ENCODE data around the gene KIAA1755.

Gene KIAA1755

DNA sequence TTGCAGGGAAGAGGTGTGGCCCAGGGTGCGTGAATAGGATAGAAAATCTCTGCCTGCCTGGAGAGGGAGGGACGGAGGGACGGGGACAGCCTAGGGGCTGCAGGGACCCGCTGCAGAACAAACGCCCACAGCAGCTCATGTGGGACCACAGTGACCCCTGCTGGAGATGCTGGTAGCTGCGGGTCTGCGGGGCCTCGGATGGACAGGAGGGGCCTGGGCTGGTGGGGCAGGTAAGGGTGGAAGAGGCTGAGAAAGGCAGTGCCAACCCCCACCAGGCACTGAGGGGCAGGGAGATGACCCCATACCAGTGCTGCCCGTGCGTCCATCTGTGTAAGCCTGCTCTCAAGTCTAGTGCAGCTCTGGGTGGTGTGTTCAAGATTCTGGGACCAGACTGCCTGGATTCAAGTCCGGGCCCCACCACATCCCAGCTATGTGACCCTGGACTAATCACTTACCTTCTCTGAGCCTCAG is 39.4 kb downstream of the KIAA1755 start:
- DNase-seq, result peak in 36 of 56 donors; percentile 8 to 76 (median 35)

DNA sequence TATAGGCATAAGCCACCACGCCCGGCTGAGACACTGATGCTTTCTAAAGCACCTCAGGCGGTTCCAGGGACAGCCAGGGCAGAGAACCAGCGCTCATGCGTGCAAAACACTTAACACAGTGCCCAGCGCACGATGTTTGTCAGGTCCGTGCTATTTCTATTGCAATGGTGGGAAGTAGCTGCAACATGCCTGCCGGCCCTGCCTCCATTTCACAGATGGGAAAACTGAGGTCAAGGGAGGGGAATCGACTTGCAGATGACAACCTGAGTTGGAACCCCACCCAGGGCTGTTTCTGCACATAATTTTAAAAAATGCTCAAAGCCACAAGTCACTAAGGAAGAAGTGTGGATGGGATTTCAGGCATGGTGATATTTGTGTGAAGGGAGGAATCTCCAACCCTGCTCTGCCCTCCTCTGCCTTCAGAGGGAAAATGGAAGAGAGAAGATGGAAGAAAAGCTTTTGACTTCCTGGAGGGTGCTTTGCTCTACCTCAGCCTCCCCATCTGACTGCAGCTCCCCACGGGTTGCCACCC is 39.9 kb downstream of the KIAA1755 start:
- no peak for DNase-seq

DNA sequence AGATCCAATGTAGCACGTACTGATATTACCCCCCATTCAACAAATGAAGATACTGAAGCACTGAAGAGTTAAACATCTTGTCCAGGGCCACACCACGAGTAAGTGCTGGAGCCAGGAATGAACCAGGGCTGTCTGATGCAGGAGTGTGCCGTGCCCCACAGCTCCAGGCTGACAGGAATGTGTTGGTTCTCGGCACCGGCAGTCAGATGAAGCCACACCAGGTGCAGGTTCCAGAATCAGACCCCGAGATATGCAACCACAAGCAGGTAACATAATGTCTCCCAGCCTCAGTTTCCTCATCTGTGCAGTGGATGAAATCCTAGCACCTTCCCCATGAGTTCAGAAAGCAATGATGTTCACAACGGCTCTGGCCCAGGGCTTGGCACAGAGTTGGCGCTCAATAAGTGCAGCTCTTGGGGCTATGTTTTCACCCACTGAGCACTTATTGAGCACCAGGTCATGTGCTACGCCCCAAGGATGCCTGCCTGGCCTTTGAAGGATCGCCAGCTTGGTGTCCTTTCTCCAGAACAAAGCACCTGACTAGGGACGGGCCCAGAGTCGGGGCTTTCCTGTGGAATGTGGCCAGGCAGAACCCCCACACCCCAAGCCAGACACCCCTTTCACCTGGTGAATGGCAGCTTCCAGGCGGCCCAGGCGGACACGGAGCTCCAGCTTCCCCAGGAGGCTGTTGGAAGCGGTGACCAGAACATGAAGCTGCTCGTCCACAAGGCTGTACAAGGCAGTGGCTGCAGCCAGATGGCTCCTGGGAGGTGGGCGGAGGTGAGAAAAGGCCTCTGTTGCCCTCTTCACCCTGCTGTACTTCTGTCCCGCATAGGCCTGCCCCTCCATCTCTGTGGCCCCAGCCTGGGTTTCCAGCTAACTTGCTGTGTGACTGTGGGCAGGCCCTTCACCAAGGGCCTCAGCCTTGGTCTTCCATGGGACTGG is 41.3 kb downstream of the KIAA1755 start:
- no peak for DNase-seq

DNA sequence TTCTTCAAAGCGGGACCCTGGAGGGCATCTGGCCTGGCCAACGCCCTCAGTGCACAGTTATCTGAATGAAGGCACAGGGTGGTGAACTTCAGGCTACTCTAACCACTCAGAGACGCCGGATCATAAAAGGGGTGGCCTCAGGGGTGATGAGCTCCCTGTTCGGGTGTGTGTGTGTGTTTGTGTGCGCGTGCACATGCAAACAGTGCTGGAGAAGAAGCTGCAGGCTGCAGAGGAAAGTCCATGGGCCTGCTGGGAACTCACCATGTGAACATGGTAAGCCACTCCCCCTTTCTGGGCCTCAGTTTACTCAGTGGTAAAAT is 42.0 kb downstream of the KIAA1755 start:
- no peak for DNase-seq

DNA sequence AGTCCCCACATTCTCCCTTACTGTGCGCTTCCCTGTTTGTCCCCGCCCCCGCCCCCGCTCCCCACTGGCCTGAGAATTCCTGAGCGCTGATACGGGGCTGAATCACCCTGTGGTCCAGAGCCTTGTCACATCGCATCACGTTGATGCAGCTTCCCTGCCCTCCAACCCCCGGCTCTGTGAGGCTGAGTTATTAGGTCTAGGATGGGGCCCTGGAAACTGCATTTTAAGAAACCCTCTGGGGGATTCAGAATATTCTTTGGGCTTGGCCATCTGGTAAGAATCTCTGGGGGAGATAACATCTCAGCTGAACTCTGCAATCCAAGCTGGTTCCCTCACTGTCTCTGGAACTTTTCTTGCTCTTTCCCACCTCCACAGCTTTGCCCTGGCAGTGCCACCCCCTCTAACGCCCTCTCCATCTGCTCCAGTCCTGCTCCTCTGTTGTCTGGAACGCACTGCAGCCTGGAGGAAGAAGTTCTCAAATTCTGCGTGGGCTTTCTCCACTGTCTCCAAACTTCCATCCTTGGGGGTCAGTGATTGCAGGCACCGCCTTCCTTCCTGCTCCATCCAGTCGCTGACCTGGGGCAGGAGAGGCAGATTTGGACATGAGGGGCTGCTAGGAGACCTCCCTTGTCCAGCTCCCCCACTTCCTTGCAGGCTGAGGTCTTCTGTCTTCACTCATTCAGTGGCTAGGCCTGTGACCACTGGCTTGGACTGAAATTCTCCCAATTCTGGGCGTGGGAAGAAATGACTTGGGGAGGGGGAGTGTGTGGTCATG is 42.6 kb downstream of the KIAA1755 start:
- peak in 5 of 56 donors; percentile 19 to 36 (median 23) for DNase-seq

DNA sequence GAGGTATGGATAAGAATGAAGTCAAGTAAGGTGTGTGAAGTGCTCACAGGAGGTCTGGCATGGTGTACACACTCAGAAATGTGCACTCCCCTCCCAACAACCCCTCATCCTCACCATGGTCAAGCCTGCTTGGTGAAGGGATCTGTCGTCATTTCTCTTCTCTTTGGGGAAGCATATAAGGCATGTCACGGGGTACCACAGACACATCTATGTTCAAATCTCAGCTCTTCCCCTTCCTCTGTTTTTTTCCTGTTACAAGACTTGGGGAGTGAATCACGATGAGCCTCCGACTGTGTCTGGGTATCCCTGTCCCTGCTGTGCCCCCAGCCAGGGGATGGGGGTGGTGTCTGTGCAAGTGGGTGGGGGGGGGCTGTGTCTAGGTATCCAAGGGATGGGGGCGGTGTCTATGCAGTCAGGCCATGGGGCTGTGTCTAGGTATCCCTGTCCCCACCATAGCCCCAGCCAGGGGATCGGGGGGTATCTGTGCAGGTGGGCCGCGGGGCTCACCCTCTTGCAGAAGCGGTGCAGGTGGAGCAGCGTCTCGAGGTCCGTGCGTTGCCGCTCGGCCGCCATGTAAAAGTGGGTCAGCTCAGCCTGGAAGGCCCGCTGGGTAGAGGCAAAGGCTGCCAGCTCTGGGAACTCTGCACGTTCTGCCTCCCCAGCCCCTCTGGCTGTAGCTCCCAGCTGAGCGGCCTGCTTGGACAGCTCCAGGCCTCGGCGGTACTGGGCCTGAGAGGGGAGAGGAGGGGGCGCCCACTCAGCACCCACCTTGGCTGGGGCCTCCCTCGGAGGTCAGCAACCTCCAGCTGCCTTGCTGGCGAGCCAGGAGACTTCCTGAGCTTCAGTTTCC is 43.6 kb downstream of the KIAA1755 start:
- no peak for DNase-seq

DNA sequence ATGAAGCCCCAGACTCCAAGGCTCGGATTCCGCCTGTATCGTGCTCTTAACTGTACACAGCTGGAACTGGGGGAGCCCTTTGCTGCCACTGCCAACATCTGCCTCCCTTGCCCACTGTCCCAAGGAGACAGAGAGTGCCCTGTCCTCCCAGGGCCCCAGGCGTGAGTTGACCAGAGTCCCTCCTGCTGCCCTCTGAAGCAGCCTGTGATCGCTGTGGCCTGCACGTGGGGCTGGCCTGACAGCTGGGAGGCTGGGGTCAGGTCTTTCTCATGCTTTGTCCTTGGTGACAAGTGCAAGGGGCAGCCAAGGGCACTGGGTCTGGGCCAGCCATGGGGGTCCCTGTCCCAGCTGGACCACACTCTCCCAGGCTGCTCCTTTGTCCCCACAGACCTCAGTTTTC is 44.3 kb downstream of the KIAA1755 start:
- DNase-seq, result no peak

DNA sequence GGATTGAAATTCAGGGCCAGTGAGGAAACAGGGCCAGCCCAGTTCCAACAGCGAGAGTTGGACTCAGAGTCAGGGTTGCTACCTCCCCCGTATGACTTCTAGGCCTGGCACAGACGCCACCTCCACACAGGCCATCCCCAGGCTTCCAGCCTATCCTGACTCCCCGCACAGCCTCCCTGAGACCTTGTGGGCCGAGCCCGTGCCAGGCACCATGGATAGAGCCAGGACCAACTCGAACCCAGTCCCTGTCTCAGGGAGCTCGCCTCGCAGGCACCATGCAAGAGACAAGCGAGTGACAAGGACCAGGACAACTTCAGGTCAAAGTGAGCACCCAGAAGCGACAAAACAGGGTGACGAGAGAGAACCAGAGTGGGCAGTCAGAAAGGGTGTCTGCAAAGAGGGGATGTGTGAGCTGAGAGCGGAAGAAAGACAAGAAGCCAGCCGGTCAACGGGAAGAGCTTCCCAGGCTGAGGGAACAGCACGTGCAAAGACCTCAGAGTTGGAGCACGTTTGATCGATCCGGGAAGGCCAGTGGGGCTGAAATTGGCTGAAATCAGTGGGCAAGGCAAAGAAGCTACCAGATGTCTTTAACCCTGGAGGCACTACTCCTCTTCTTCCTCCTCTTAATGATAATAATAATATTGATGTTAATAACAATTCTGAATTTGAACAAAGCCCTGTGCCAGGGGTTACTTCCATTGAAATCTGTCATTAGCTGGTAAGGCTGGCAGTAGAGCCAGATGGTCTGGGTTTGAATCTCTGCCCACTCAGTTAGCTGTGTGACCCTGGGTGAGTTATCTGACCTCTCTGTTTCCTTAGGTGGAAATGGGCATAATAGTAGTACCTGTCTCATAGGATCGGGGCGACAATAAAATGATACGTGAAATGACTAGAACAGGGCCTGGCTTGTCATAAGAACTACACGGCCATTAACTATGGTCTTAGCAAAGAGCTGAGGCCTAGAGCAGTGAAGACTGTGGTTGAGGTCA is 45.0 kb downstream of the KIAA1755 start:
- DNase-seq, result no peak

DNA sequence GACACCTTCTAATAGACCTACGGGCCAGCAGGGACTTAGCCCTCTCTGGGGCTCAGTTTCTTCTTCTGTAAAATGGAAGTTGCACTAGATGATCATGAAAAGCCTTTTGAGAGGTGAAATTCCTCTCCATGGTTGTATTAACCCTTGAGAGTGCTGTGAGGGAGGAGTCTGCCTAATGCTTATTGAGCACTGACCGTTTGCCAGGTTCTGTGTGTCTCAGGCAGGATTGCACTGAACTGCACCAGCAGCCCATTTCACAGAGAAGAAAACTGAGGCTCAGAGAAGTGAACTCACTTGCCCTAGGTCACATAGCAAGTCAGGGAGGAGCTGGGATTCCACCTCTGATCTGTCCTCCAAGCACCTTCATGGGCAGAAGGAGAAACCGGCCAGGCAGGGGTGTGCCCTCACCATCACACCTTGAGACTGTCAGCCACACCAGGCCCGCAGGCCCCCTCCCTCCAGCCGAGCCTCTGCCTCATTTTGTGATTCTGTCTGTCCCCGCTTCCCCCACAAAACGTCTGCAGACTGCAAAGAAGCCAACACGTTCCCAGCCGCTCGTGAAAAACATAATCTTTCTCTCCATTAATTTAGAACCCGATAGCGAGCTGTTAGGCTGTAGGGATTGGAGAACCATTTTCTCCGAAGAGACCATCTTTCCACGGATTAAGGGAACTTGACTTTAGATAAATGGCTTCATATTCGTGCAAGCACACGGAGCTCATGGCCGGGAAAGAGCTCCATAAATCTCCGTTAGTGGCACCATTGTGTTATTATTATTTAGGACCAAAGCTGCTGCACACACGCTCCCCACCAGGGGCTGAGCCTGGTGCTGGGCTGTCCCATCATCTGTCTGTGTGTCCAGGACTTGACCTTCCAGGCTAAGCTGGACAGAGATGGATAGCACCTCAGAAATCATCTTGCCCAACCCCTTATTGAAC is 46.0 kb downstream of the KIAA1755 start:
- DNase-seq, result no peak

DNA sequence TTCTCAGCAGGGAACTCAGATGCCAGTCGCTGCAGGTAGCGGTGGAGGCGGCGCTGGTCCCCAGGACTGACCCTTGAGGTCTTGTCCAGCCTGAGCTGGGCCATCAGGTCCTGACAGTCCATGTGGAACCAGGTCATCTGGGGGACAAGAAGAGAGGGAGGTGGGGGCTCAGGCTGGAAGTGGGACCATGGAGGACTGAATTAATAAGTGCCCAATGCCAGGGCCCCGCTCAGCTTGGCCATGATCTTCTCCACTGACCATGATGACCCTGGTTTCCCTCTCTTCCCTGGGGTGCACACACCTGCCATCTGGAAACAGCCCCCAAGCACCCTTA is 47.0 kb downstream of the KIAA1755 start:
- no peak for DNase-seq

DNA sequence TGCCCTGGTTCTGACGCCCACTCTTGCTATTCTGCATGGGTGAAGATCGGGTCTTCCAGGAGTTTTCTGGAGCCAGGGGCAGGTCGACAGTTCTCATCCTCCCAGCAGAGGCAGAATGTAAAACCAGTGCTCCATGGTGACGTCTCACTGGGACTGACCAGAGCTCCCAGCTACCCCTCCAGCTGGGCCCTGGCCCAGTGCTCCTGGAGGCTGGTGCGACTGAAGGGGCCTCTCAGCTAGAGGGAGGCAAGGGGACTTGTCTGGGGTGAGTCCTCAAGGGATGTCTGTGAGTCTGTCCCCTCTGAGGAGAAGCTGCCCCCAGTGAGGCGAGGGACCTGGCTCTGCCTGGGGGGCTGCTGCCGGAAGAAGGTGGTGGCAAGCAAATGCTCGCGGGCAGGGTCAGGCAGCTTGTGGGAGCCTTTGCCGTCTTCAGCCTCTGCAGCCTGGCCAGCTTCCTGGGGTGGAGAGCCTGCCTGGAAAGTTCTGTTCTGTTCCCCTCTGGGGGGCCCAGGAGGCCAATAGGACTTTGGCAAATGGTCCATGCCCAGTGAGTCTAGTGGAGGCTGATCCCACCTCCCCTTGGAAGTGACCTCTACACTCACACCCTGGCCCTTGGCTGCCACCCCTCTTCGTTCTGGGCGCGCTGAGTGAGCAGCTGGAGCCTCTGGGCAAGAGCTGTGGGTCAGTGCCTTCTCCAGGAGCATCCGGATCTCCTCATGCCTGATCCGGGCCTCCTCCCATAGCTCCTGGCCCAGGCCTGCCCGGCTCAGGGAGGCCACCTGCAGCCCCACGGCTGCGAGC is 47.5 kb downstream of the KIAA1755 start:
- DNase-seq, result peak in 1 of 56 donors; percentile 17

DNA sequence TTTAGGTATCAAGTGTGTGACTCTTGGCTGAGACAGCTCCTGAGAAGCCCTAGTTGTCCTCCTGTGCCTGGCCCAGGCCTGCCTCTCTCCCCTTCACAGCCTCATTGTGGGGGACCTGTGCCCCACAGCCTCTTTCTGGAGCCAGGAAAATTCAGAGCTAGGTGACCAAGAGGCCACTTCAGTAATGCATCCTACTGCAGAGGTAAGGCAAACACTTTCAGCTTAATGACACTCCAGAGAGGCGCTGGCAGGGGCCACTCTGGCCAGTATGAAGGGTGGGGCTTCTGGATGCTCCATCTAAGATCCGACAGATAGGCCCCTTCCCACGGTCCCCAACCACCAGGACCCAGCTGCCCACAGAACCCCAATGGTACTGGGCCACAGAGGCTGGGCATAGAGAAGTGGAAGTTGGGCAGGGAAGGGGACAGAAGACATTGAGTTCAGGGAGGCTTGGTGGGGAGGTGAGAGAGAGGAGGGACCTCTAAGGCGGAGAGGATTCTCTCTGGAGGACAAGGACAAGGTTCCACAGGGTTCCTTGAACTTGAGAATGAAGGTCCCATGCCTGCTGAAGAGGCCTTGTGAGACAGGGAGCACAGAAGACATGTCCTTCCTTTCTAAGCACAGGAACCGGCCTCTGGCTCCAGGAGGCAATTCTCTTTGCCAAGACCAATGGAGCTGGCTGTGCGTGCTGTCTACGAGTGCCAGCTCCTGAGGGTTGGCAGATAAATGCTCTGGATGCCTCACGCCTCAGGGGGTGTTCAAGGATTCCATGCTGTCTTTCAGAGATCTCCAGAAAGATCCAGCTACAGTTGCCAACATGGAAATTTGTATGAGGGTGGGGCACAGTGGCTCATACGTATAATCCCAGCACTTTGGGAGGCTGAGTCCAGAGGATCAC is 49.1 kb downstream of the KIAA1755 start:
- DNase-seq, result peak in 10 of 56 donors; percentile 6 to 59 (median 22)

DNA sequence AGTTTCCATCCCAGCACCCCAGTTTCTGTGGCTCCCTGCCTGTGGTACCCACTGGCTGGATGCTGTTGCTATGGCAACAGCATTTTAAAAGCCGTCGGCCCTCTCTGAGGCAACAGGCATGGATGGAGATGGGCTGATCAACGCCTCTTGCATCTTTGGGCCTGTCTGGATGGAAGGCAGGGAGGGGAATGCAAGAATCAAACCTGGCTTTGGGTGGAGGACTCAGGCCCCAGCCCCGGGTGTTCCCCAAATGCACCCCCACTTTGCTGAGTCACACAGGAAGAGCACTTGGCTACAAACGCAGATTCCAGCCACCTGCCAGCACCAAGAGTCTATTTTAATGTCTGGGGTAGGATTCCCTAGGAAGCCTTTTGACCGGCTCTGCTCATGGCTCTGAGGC is 49.8 kb downstream of the KIAA1755 start:
- peak in 11 of 56 donors; percentile 19 to 51 (median 25) for DNase-seq

DNA sequence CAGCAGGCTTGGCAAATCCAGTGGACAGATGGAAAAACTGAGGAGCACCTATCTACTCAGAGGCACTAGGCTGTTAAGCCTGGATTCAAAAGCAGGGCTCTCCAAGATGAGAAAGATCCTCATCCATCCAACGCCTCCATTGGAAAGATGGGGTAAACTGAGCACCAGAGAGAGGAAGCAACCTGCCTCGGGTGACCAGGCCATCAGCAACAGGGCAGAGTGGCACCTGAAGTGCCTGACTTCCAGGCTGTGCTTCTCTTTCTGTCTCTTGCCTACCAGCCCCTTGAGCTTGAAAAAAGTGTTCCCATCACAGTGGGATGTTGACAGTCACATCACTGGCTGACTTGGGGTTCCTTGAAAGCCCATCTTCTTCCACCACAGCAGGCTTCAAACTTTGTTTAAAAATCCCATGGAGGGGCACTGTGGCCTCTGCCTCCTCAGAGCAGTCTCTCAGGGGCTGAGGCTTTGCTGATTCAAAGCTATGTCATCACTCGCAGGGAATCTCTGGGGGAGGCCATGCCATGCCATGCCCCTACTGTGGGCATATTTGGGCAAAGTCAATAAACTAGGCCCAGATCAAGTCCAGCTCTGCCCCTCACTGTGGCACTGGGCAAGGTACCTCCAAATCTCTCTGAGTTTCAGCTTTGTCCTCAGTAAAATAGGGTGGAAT is 50.7 kb downstream of the KIAA1755 start:
- no peak for DNase-seq

DNA sequence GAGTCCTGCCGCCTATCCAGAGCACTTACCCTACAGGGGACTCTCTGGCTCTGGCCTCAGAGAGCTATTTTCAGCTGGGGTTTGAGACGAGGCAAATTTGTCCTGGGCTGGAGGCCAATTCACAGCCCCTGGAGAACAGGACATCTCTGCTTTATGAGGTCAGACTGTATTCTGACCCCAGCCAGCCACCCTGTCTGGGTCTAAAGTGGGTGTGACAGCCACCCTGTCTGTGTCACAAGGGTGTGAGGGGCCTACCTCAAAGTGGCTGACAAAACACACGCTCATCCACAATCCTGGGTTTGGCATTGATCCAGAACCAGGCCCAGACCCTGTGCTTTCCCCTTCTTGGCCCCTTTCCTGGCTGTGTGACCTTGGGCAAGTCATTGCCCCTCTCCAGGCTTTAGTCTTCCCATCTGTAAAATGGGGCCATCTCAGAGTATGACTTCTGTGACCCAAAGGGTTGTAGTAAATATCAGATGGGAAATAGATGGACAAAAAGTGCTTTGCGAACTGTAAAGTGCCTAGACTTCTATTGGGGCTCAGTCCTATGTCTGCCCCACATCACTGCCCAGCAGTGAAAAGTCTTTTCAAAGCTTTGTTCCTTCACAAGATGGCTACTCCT is 51.4 kb downstream of the KIAA1755 start:
- DNase-seq, result no peak

DNA sequence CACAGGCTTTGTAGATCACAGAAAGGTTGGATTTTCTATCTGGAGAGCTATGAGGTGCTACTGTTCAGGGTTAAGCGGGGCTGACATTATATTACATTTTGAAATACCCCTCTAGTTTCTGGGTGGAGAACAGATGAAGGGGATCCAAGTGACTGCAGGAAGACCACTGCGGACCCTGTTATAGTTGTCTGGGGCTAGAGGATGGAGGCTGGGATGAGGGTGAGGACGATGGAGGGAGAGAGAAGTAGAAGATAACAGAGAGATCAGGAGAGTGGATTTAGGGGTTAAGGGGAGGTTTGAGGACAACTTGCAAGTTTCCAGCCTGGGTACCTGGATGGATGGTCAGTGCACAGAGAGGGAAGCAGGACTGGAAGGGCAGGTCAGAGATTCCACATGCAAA is 52.0 kb downstream of the KIAA1755 start:
- no peak for DNase-seq

All from amygdala (tissue), 56 donors.